ENCODE data around the gene SIX3. TPM values are rescaled to one million over a fixed set of nuclear protein-coding genes. Genes with fewer than 3 reads are reported as not detected.

SIX3 gene
- total RNA-seq, 6 experiments from 2014 or later = not detected

- intact Hi-C loops (cut with DNase I) = no loop called here
- no peak for TF ChIP-seq CTCF (IDR thresholded peaks at IDR 0.05)
- TF ChIP-seq POLR2A (IDR thresholded peaks at IDR 0.05) = no peak
- 6% methylated on average over 28 of the region's 62 CpGs for WGBS (ENCODE audit: insufficient coverage, low coverage, low lambda C conversion rate, missing lambda C conversion rate)
- DNase-seq = no peak
- ATAC-seq = peak in 2 of 4 donors; percentile 28 to 37
- Histone ChIP-seq H3K36me3 (no peaks in the 10 kb centered on the region), H3K27ac (no peak overlapping the region), H3K4me1 (peaks cover 0 to 18% (median 0%) of the 10 kb centered on the region in 4 donors), H3K4me3 (no peak overlapping the region), H3K27me3 (peaks cover 0 to 38% of the 10 kb centered on the region in 2 donors), H3K9me3 (no peaks in the 10 kb centered on the region)
These were observed 2.8 kb downstream of the SIX3 start for GRCh38 chr2:44944102-44944951.

GRCh38 chr2:44944952-44945612 lies 3.6 kb downstream of the SIX3 start:
- H3K4me1 ChIP-seq = peaks cover 0 to 23% (median 0%) of the 10 kb centered on the region in 4 donors
- no peak overlapping the region for H3K27ac ChIP-seq
- no peak for TF ChIP-seq POLR2A (IDR thresholded peaks at IDR 0.05)
- H3K36me3 ChIP-seq = no peaks in the 10 kb centered on the region
- H3K9me3 ChIP-seq = no peaks in the 10 kb centered on the region
- WGBS (ENCODE audit: insufficient coverage, low coverage, low lambda C conversion rate, missing lambda C conversion rate) = 8% methylated on average over 18 of the region's 18 CpGs
- intact Hi-C loops (cut with DNase I) = no loop called here
- H3K27me3 ChIP-seq = peaks cover 0 to 33% of the 10 kb centered on the region in 2 donors
- DNase-seq (no peak), ATAC-seq (no peak)
- H3K4me3 ChIP-seq = no peak overlapping the region

GRCh38 chr2:44945676-44946371 lies 4.3 kb downstream of the SIX3 start:
- intact Hi-C loops (cut with DNase I) = no loop called here
- peaks cover 0 to 25% of the 10 kb centered on the region in 2 donors for H3K27me3 ChIP-seq

GRCh38 chr2:44946372-44947027 lies 5.0 kb downstream of the SIX3 start:
- WGBS (ENCODE audit: insufficient coverage, low coverage, low lambda C conversion rate, missing lambda C conversion rate) = 63% methylated on average over 6 of the region's 11 CpGs

More at GRCh38 chr2:44945676-44946371, 4.3 kb downstream of the SIX3 start:
- H3K4me3 ChIP-seq = no peak overlapping the region
- TF ChIP-seq POLR2A (IDR thresholded peaks at IDR 0.05) = no peak
- TF ChIP-seq CTCF (IDR thresholded peaks at IDR 0.05) = no peak
- no peaks in the 10 kb centered on the region for H3K36me3 ChIP-seq
- 54% methylated on average over 16 of the region's 16 CpGs for WGBS (ENCODE audit: insufficient coverage, low coverage, low lambda C conversion rate, missing lambda C conversion rate)
- no peak for ATAC-seq
- peaks cover 0 to 23% (median 0%) of the 10 kb centered on the region in 4 donors for H3K4me1 ChIP-seq
- no peak overlapping the region for H3K27ac ChIP-seq
- DNase-seq = no peak
- H3K9me3 ChIP-seq = no peaks in the 10 kb centered on the region

More at GRCh38 chr2:44946372-44947027, 5.0 kb downstream of the SIX3 start:
- Histone ChIP-seq H3K36me3 (no peaks in the 10 kb centered on the region), H3K4me3 (no peak overlapping the region), H3K27ac (no peak overlapping the region), H3K27me3 (peaks cover 0 to 19% of the 10 kb centered on the region in 2 donors), H3K9me3 (no peaks in the 10 kb centered on the region), H3K4me1 (peaks cover 0 to 23% (median 0%) of the 10 kb centered on the region in 4 donors)
- intact Hi-C loops (cut with DNase I) = no loop called here
- TF ChIP-seq CTCF (IDR thresholded peaks at IDR 0.05) (no peak), POLR2A (IDR thresholded peaks at IDR 0.05) (no peak)
- DNase-seq = no peak
- no peak for ATAC-seq

Data from right lobe of liver (tissue), 6 donors.